Muscle of leg (tissue), 16 donors: ENCODE measurements around the gene ARPC1A. TPM values are rescaled to one million over a fixed set of nuclear protein-coding genes. Genes with fewer than 3 reads are reported as not detected.
A peak's percentile ranks its signal among the peaks of the same experiment; 100 is the strongest.
"Not testable (repeated sequence)": the region's sequence is repeated elsewhere in the genome, so short reads cannot be mapped to it uniquely, and the experiment has no call there.

Experiments
- DNase-seq: peaks from one replicate; pipeline ENCODE4 v3.0.0; 2013
- H3K27ac ChIP-seq: one replicate; pipeline ENCODE4 v1.5.1; 2013; ENCODE audit warnings: mild to moderate bottlenecking, low read length, control low read depth
- H3K27me3 ChIP-seq: one replicate; pipeline ENCODE4 v1.6.1; 2013; ENCODE audit warnings: low read length; ENCODE audit not compliant: control insufficient read depth, insufficient read depth
- H3K36me3 ChIP-seq: one replicate; pipeline ENCODE4 v1.6.1; 2013; ENCODE audit warnings: low read length; ENCODE audit not compliant: control insufficient read depth, insufficient read depth
- H3K4me1 ChIP-seq: one replicate; pipeline ENCODE4 v1.6.1; 2013; ENCODE audit warnings: low read length; ENCODE audit not compliant: control insufficient read depth, insufficient read depth
- H3K4me3 ChIP-seq: one replicate; pipeline ENCODE4 v1.5.1; 2013; ENCODE audit warnings: low read length, control low read depth
- H3K9me3 ChIP-seq: replicated peaks from 2 replicates; pipeline ENCODE4 v1.6.1; 2013; ENCODE audit warnings: low read depth, low read length; ENCODE audit not compliant: control insufficient read depth
- WGBS: methylation state at CpG from one replicate; pipeline ENCODE4 v1.1.5; 2013; ENCODE audit warnings: missing lambda C conversion rate; ENCODE audit not compliant: insufficient coverage; 5-methylcytosine and 5-hydroxymethylcytosine counted together
- long read RNA-seq, 11 donors: transcript quantifications; one replicate each; lab custom pipeline, GENCODE V29; 2026
- polyA plus RNA-seq, 8 donors: library from polyadenylated mRNA; unstranded; fragments of 120-200 nt; gene quantifications; one replicate each; pipeline versions ENCODE4 v1.2.1 to v1.2.3, GENCODE V29; 2013; ENCODE audit warnings: inconsistent platforms in 1 of 8, low replicate concordance in 1 of 8; ENCODE audit not compliant: insufficient read length in 8 of 8, insufficient read depth in 1 of 8
- total RNA-seq: library from RNA; stranded (reverse); fragments of 120-200 nt; gene quantifications from one replicate; pipeline ENCODE4 v1.2.4, GENCODE V29; 2013

The ARPC1A gene
- total RNA-seq = 54.6 TPM
- polyA plus RNA-seq = 10 to 100 TPM; 55.1 to 90.3 (median 66.6) TPM
- long read RNA-seq, donor 1, transcript ARPC1A-201 (10 exons, 1,565 nt) = major isoform, 14 of 15 reads
- long read RNA-seq, donor 1, partial matches to known transcripts = 0 of 15 reads
- long read RNA-seq, donor 1, other reads (novel, unspliced or antisense) = 0 of 15 reads
- long read RNA-seq, donor 2, partial matches to known transcripts = 0 of 2 reads
- long read RNA-seq, donor 2, other reads (novel, unspliced or antisense) = 0 of 2 reads
- long read RNA-seq, donor 3, transcript ARPC1A-201 (10 exons, 1,565 nt) = major isoform, 23 of 29 reads
- long read RNA-seq, donor 3, partial matches to known transcripts = 5 of 29 reads
- long read RNA-seq, donor 3, other reads (novel, unspliced or antisense) = 0 of 29 reads
- long read RNA-seq, donor 4, transcript ARPC1A-201 (10 exons, 1,565 nt) = major isoform, 18 of 19 reads
- long read RNA-seq, donor 4, partial matches to known transcripts = 0 of 19 reads
- long read RNA-seq, donor 4, other reads (novel, unspliced or antisense) = 0 of 19 reads
- long read RNA-seq, donor 5, transcript ARPC1A-201 (10 exons, 1,565 nt) = major isoform, 53 of 76 reads
- long read RNA-seq, donor 5, partial matches to known transcripts = 21 of 76 reads
- long read RNA-seq, donor 5, other reads (novel, unspliced or antisense) = 0 of 76 reads
- long read RNA-seq, donor 6, transcript ARPC1A-201 (10 exons, 1,565 nt) = major isoform, 54 of 65 reads
- long read RNA-seq, donor 6, partial matches to known transcripts = 9 of 65 reads
- long read RNA-seq, donor 6, other reads (novel, unspliced or antisense) = 0 of 65 reads
- long read RNA-seq, donor 7, transcript ARPC1A-201 (10 exons, 1,565 nt) = major isoform, 36 of 46 reads
- long read RNA-seq, donor 7, partial matches to known transcripts = 9 of 46 reads
- long read RNA-seq, donor 7, other reads (novel, unspliced or antisense) = 0 of 46 reads
- long read RNA-seq, donor 8, transcript ARPC1A-201 (10 exons, 1,565 nt) = major isoform, 29 of 29 reads
- long read RNA-seq, donor 8, partial matches to known transcripts = 0 of 29 reads
- long read RNA-seq, donor 8, other reads (novel, unspliced or antisense) = 0 of 29 reads
- long read RNA-seq, donor 9, transcript ARPC1A-201 (10 exons, 1,565 nt) = major isoform, 19 of 36 reads
- long read RNA-seq, donor 9, partial matches to known transcripts = 17 of 36 reads
- long read RNA-seq, donor 9, other reads (novel, unspliced or antisense) = 0 of 36 reads
- long read RNA-seq, donor 10, transcript ARPC1A-201 (10 exons, 1,565 nt) = major isoform, 45 of 45 reads
- long read RNA-seq, donor 10, partial matches to known transcripts = 0 of 45 reads
- long read RNA-seq, donor 10, other reads (novel, unspliced or antisense) = 0 of 45 reads
- long read RNA-seq, donor 11, transcript ARPC1A-201 (10 exons, 1,565 nt) = major isoform, 26 of 37 reads
- long read RNA-seq, donor 11, partial matches to known transcripts = 11 of 37 reads
- long read RNA-seq, donor 11, other reads (novel, unspliced or antisense) = 0 of 37 reads

GRCh38 chr7:99325592-99326407, at the start of gene ARPC1A:
Gene ARPC1A (plus strand): TSS chr7:99325898. CDS start chr7:99333354, 7,456 bp downstream.
- Histone ChIP-seq H3K4me1 (peaks cover 20% of the 10 kb centered on the region), H3K36me3 (peaks cover 5% of the 10 kb centered on the region), H3K9me3 (no peaks in the 10 kb centered on the region), H3K27me3 (no peaks in the 10 kb centered on the region), H3K27ac (peak within 1 kb of the TSS; percentile 77), H3K4me3 (peak within 1 kb of the TSS; percentile 85)
- WGBS = under 1% methylated on average over 81 of the region's 82 CpGs
- peak; percentile 96 for DNase-seq

GRCh38 chr7:99278180-99278579, 47.5 kb upstream of the ARPC1A start:
- H3K4me1 ChIP-seq = no peaks in the 10 kb centered on the region
- no peak overlapping the region for H3K4me3 ChIP-seq
- no peaks in the 10 kb centered on the region for H3K36me3 ChIP-seq
- WGBS = 73% methylated on average over 5 of the region's 5 CpGs
- no peak overlapping the region for H3K27ac ChIP-seq
- H3K9me3 ChIP-seq = no peaks in the 10 kb centered on the region
- DNase-seq = no peak
- H3K27me3 ChIP-seq = no peaks in the 10 kb centered on the region

GRCh38 chr7:99284165-99284564, 41.5 kb upstream of the ARPC1A start:
- not testable (repeated sequence) for H3K4me3 ChIP-seq, H3K9me3 ChIP-seq, H3K27ac ChIP-seq, H3K27me3 ChIP-seq, H3K4me1 ChIP-seq, H3K36me3 ChIP-seq, DNase-seq
- 97% methylated on average over 3 of the region's 4 CpGs for WGBS

DNA sequence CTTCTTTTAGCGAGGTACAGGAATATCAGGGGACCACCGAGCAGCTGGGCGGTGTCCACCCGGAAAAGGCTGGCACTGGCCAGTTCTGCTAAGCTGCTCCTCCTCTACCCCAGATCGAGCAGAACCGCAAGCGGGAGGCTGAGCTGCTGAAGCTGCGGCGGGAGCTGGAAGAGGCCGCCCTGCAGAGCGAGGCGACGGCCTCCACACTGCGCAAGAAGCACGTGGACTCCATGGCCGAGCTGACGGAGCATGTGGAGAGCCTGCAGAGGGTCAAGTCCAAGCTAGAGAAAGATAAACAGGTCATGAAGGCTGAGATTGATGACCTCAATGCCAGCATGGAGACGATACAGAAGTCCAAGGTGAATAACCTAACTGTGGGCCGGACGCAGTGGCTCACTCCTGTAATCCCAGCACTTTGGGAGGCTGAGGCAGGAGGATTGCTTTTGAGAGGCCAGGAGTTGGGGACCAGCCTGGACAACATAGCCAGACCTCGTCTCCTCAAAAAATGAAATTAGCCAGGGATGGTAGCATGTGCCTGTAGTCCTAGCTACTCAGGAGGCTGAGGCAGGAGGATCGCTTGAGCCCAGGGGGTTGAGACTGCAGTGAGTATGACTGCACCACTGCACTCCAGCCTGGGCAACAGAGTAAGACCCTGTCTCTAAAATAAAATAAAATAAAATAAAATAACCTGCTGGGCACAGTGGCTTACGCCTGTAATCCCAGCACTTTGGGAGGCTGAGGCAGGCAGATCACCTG, 37.7 kb upstream of the ARPC1A start:
- H3K27me3 ChIP-seq = no peaks in the 10 kb centered on the region
- DNase-seq = no peak
- H3K27ac ChIP-seq = no peak overlapping the region
- H3K9me3 ChIP-seq = no peaks in the 10 kb centered on the region
- WGBS = 90% methylated on average over 18 of the region's 23 CpGs
- H3K36me3 ChIP-seq = no peaks in the 10 kb centered on the region
- H3K4me1 ChIP-seq = no peaks in the 10 kb centered on the region
- no peak overlapping the region for H3K4me3 ChIP-seq

GRCh38 chr7:99289185-99289584, 36.5 kb upstream of the ARPC1A start:
- no peak for DNase-seq
- Histone ChIP-seq H3K4me1 (no peaks in the 10 kb centered on the region), H3K4me3 (no peak overlapping the region), H3K9me3 (no peaks in the 10 kb centered on the region), H3K27me3 (no peaks in the 10 kb centered on the region), H3K27ac (no peak overlapping the region), H3K36me3 (no peaks in the 10 kb centered on the region)
- 70% methylated on average over 7 of the region's 9 CpGs for WGBS

GRCh38 chr7:99290148-99290547, 35.5 kb upstream of the ARPC1A start:
- not testable (repeated sequence) for H3K36me3 ChIP-seq, H3K27ac ChIP-seq, DNase-seq, H3K4me1 ChIP-seq, H3K4me3 ChIP-seq, H3K9me3 ChIP-seq, H3K27me3 ChIP-seq
- WGBS = no CpG with 5 or more reads among the region's 3 CpGs

GRCh38 chr7:99290980-99291607, 34.6 kb upstream of the ARPC1A start:
- DNase-seq = no peak
- Histone ChIP-seq H3K27ac (no peak overlapping the region), H3K9me3 (no peaks in the 10 kb centered on the region), H3K4me1 (no peaks in the 10 kb centered on the region), H3K4me3 (no peak overlapping the region), H3K27me3 (no peaks in the 10 kb centered on the region), H3K36me3 (no peaks in the 10 kb centered on the region)
- 64% methylated on average over 4 of the region's 10 CpGs for WGBS

- H3K27me3 ChIP-seq = no peaks in the 10 kb centered on the region
- H3K4me1 ChIP-seq = no peaks in the 10 kb centered on the region
- no peak overlapping the region for H3K27ac ChIP-seq
- WGBS = 83% methylated on average over 12 of the region's 14 CpGs
- no peak for DNase-seq
- H3K36me3 ChIP-seq = no peaks in the 10 kb centered on the region
- no peaks in the 10 kb centered on the region for H3K9me3 ChIP-seq
- H3K4me3 ChIP-seq = no peak overlapping the region
These were observed 33.6 kb upstream of the ARPC1A start for GRCh38 chr7:99292127-99292526.
